ENCODE data around the gene B4GALT1.
A peak's percentile ranks its signal among the peaks of the same experiment; 100 is the strongest.

Gene B4GALT1

DNA sequence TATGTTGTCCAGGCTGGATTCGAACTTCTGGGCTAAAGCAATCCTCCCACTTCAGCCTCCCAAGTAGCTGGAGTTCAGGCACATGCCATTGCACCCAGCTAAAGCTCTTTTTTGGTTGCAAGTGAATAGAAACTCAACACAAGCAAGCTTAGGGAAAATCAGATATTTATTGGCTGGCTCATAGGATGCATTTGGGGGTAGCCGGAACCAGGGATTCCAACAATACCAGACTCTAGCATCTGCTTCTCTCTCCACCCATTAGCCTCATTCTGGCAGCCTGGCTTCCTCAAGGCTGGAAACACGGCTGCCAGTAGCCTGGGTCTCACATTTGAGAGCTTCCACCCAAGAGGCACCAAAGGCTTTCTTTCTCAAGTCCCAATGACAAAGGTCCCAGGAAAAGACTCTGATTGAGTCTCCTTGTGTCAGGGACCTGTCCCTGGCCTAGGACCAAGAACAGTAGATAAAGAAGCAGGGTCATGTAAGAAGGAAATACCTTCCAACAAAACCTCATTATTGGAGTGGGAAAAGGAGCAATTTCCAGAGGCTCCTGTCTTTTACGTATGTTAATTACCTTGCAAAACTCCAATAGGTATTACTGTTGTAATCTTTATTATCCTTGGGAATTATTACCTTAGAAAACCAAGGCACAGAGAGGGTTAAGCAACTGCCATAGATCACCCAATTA, 23.0 kb upstream of the B4GALT1 start:
- ATAC-seq (replicated peaks), result no peak
- no peaks in the 10 kb centered on the region for H3K36me3 Mint-ChIP-seq

DNA sequence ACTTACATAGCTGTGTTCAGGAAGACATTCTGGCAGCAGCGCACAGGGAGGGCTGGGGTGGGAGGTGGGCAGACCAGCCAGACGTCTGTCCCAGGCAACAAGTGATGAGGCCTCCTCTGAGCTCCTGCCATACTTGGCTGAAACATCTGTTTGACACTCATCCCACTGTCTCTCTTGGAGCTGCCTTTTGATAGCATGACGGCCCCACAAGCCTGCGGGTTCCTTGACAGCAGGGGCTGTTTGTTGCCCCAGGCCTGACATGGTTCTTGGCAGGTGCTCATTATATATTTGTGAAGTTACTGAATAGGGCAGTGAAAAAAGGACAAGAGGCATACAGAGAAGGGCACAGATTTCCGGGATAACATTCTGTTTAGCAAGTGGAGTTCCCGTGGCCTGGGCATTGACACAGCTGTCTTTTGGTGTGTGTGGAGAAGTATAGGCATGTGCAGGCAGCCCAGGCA, 22.2 kb upstream of the B4GALT1 start:
- no peak overlapping the region for H3K4me3 Mint-ChIP-seq
- no peaks in the 10 kb centered on the region for H3K36me3 Mint-ChIP-seq
- H3K9me3 Mint-ChIP-seq, result no peaks in the 10 kb centered on the region
- H3K27ac Mint-ChIP-seq, result no peak overlapping the region
- H3K4me1 Mint-ChIP-seq, result peaks cover 20 to 21% of the 10 kb centered on the region in 2 donors
- peaks cover 0 to 3% of the 10 kb centered on the region in 2 donors for H3K27me3 Mint-ChIP-seq
- no peak for DNase-seq
- no peak for ATAC-seq (replicated peaks)

More for the DNA sequence above, 23.0 kb upstream of the B4GALT1 start:
- H3K4me1 Mint-ChIP-seq, result peaks cover 17 to 18% of the 10 kb centered on the region in 2 donors
- H3K27me3 Mint-ChIP-seq, result peaks cover 0 to 3% of the 10 kb centered on the region in 2 donors
- no peaks in the 10 kb centered on the region for H3K9me3 Mint-ChIP-seq
- DNase-seq, result no peak
- H3K4me3 Mint-ChIP-seq, result no peak overlapping the region
- H3K27ac Mint-ChIP-seq, result no peak overlapping the region

DNA sequence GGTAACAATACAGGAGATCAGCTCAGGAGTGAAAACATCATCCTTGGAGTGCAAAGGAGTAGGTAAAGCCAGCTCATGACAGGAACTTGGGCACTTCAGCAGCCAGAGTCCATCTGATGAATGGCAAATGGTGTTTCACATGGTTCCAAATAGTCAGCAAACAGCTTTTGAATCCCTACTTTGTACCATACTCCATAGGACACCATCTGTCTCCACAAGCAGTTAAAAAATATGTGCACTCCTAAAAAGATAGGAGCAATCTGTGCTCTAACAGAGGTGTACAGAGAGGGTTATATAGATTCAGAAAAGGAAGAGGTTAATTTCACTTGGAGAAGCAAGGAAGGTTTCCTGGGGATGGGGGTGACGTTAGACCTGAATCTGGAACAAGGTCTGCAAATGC, 21.6 kb upstream of the B4GALT1 start:
- Mint-ChIP-seq H3K36me3 (no peaks in the 10 kb centered on the region), H3K27ac (no peak overlapping the region), H3K27me3 (peaks cover 0 to 3% of the 10 kb centered on the region in 2 donors), H3K9me3 (no peaks in the 10 kb centered on the region), H3K4me3 (no peak overlapping the region), H3K4me1 (peaks cover 20 to 21% of the 10 kb centered on the region in 2 donors)
- DNase-seq (no peak), ATAC-seq (replicated peaks) (no peak)

DNA sequence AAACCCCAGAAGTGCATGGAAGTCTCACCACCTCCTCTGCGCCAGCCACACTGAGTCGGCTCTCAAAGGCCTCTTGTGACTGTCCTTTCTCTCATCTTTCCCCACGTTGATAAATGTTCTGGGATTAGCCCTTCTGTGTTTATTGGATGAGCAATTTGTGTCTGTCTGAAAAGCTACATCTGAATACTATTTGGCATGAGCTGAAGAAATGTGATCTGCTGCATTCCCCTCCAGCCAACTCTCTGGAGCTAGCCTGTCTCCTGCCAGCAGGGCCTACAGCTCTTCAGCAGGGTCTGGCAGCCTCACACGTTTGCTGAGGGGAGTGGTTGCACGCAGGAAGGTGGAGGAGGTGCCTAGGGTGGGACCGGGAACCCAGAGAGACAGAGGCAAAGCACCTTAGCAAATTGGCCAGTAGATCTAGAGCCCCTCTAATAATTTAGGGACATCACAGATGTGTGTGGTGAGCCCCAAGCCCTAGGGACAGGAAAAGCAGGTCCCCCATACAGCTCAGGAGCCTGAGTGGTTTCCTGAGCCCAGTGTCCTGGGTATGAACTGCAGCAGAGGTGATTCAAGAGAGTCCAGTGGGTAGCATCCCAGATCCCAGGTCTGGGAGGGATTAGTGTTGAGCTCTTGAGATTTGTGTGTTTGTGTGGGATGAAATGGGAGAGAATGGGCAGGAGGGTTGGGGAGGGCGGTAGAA, 20.5 kb upstream of the B4GALT1 start:
- peaks cover 0 to 3% of the 10 kb centered on the region in 2 donors for H3K27me3 Mint-ChIP-seq
- DNase-seq (no peak), ATAC-seq (replicated peaks) (no peak)
- H3K9me3 Mint-ChIP-seq, result no peaks in the 10 kb centered on the region
- H3K4me1 Mint-ChIP-seq, result peaks cover 20 to 21% of the 10 kb centered on the region in 2 donors
- H3K4me3 Mint-ChIP-seq, result no peak overlapping the region
- H3K36me3 Mint-ChIP-seq, result no peaks in the 10 kb centered on the region
- peak overlapping the region; percentile 72 for H3K27ac Mint-ChIP-seq

DNA sequence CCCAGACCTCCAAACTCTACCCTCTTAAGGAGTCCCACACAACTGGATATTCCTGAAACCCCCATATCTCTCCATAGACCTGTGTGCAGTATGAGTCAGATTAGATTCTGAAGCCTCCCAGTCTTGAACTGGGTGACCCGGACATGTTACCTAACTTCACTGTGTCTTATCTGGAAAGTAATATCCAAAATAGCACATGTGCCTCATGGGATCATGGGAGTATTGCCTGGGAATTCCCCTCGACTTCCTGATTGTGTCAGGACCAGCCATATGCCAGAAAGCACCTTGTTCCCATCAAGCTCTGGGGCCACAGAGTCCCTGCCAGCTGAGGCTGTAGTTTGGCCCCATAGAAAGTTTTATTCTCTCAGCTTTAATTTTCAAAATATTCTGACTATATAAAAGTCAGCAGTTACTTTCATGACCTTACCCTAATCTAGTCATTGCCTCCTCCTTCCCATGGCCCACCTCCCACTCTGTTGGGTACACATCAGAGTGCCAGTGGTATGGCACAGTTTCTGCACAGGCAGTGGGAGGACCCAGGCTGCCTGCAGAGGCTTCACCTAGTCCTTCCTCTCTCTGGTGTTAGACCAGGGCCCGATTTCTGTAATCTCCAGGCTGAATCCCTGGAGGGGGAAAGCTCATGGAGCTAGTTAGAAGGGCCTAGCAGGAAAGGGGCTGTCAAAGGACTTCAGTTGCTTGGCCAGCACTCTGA, 19.5 kb upstream of the B4GALT1 start:
- ATAC-seq (replicated peaks) (peak; percentile 46 to 49), DNase-seq (no peak)
- Mint-ChIP-seq H3K4me3 (no peak overlapping the region), H3K27me3 (peaks cover 3 to 5% of the 10 kb centered on the region in 2 donors), H3K4me1 (peaks cover 19 to 21% of the 10 kb centered on the region in 2 donors), H3K36me3 (no peaks in the 10 kb centered on the region), H3K9me3 (no peaks in the 10 kb centered on the region), H3K27ac (no peak overlapping the region)

DNA sequence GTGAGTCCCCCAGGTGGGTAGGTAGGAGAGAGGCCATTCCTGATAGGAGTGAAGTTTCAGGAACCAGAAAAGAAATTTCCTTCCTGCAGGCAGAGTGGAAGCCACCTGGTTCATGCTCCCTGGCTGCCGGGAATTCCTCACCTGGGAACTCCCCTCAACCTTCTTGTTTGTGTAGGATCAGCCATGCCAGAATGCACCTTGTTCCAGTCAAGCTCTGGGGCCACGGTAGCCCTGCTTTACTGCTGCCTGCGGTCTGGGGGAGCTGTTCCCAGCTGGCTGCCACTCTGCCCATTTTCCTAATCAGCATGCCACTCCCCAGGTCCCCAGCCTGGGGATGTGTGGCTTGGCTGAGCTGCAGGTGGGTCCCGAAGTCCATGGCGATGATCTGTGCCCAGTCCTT, 18.7 kb upstream of the B4GALT1 start:
- DNase-seq, result no peak
- peaks cover 17 to 21% of the 10 kb centered on the region in 2 donors for H3K4me1 Mint-ChIP-seq
- no peaks in the 10 kb centered on the region for H3K9me3 Mint-ChIP-seq
- no peak overlapping the region for H3K4me3 Mint-ChIP-seq
- H3K36me3 Mint-ChIP-seq, result no peaks in the 10 kb centered on the region
- ATAC-seq (replicated peaks), result no peak
- H3K27ac Mint-ChIP-seq, result no peak overlapping the region
- peaks cover 3 to 5% of the 10 kb centered on the region in 2 donors for H3K27me3 Mint-ChIP-seq

DNA sequence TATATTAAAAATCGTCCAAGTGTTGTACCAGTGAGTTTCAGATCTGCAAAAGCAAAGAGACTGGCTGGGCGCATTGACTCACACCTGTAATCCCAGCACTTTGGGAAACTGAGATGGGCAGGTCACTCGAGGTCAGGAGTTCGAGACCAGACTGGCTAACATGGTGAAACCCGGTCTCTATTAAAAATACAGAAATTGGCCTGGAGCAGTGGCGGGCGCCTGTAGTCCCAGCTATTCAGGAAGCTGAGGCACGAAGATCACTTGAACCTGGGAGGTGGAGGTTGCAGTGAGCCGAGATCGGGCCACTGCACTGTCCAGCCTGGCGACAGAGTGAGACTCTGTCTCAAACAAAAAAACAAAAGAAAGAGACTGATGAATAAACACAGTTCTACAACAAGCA, 18.3 kb upstream of the B4GALT1 start:
- H3K27ac Mint-ChIP-seq, result no peak overlapping the region
- no peaks in the 10 kb centered on the region for H3K36me3 Mint-ChIP-seq
- H3K4me1 Mint-ChIP-seq, result peaks cover 17 to 21% of the 10 kb centered on the region in 2 donors
- H3K27me3 Mint-ChIP-seq, result peaks cover 3 to 5% of the 10 kb centered on the region in 2 donors
- DNase-seq (no peak), ATAC-seq (replicated peaks) (no peak)
- H3K4me3 Mint-ChIP-seq, result no peak overlapping the region
- no peaks in the 10 kb centered on the region for H3K9me3 Mint-ChIP-seq

DNA sequence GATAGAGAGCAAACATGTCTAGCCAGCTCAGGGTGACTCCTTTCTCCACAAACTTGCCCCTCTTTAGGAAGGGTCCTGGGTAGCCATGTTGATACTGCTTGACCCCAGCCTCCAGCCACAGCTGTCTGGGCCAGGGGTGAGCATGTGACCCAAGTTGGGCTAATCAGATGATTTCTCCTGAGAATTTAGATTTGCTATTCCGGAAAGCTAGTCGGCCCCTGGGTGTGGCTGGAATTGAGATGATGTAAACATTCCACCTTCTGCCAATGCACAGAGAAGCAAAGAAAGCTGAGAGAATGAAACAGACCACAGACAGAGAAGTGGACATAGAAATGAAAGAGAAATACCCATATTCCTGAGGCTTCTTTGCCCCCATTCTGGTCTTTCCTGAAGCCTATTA, 17.8 kb upstream of the B4GALT1 start:
- no peak overlapping the region for H3K4me3 Mint-ChIP-seq
- no peak overlapping the region for H3K27ac Mint-ChIP-seq
- peaks cover 3 to 5% of the 10 kb centered on the region in 2 donors for H3K27me3 Mint-ChIP-seq
- DNase-seq (no peak), ATAC-seq (replicated peaks) (no peak)
- H3K9me3 Mint-ChIP-seq, result no peaks in the 10 kb centered on the region
- H3K4me1 Mint-ChIP-seq, result peaks cover 17 to 21% of the 10 kb centered on the region in 2 donors
- no peaks in the 10 kb centered on the region for H3K36me3 Mint-ChIP-seq

DNA sequence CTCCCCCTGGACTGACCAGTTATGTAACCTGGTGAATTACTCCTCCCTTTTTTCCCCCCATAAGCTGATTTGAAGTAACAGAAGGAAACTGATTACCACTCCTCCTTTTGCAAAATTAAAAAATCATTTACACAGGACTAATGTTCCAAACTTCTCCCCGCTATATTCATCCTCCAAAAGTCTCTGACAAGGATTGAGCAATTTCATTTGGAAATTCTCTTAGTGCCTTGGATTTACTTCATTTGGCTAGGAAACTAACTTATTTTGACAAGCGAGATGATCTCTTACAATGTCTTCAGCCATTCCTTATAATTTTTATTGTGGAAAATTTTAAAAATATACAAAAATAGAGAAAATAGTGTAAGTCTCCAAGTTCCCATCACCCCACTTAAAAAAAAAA, 15.4 kb upstream of the B4GALT1 start:
- no peak for DNase-seq
- H3K36me3 Mint-ChIP-seq, result no peaks in the 10 kb centered on the region
- no peak for ATAC-seq (replicated peaks)
- no peak overlapping the region for H3K4me3 Mint-ChIP-seq
- H3K9me3 Mint-ChIP-seq, result no peaks in the 10 kb centered on the region
- peaks cover 3 to 5% of the 10 kb centered on the region in 2 donors for H3K27me3 Mint-ChIP-seq
- peaks cover 20 to 32% of the 10 kb centered on the region in 2 donors for H3K4me1 Mint-ChIP-seq
- H3K27ac Mint-ChIP-seq, result no peak overlapping the region

DNA sequence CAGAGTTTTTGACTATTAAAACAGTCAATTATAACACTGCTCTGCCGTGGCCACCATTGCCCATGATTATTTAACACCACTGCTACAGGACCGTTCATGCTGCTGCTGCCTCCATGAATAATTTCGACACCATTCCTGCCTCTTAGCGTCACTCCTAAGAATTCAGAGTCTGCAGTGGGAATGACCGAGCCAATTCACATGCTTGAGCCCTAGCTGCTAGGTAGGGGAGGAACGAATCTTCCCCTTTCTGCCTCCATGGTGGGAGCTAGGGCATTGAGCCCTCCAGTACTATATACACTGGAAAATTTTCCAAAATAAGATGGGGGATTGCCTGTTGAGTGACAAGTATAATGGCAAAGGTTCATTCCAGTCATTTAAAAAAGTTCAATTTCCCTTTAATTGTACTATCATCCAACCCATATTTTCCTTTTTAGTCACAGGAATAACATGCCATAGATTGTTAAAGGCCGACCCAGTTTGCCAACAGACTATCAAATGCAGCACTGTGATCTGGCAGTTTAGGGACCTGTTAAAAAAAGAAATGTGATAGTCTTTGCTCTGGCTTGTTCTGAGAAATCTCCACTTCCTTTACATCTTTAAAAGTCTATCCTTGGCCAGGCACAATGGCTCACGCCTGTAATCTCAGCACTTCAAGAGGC, 13.5 kb upstream of the B4GALT1 start:
- Mint-ChIP-seq H3K36me3 (no peaks in the 10 kb centered on the region), H3K4me1 (peaks cover 14 to 24% of the 10 kb centered on the region in 2 donors), H3K27ac (no peak overlapping the region), H3K4me3 (no peak overlapping the region), H3K27me3 (peaks cover 3 to 5% of the 10 kb centered on the region in 2 donors), H3K9me3 (no peaks in the 10 kb centered on the region)
- DNase-seq (no peak), ATAC-seq (replicated peaks) (no peak)

DNA sequence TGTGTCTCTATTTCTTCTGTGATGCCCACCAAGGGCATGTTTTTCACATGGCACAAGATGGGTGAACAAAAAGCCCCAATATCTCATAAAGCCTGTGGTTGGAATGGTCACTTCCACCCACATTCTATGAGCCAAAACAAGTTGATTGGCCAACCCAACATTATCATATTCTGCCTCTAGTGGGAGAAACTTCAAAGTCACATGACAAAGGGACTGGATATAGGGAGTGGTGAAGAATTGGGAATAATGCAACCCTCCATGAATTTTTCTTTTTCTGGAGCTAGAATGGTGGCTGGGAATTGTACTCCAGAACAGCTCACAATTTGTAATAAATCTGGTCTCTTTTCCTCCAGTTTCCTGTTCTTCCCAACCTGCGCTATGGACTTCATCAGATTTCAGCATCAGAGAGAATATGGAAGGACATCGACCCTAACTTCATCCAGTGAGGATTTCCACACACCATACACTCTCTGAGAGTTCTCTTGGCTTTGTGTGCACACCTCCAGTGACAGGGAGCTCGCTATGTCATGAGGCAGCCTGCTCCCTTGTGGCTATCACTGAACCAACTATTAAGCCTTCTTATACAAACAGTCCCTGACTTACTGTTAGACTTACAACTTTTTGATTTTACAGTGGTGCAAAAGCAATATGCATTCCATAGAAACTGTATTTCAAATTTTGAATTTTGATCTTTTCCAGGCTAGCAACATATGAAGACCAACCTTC, 12.0 kb upstream of the B4GALT1 start:
- H3K9me3 Mint-ChIP-seq, result no peaks in the 10 kb centered on the region
- DNase-seq (no peak), ATAC-seq (replicated peaks) (no peak)
- H3K4me1 Mint-ChIP-seq, result peaks cover 8 to 15% of the 10 kb centered on the region in 2 donors
- H3K36me3 Mint-ChIP-seq, result no peaks in the 10 kb centered on the region
- H3K27me3 Mint-ChIP-seq, result peaks cover 0 to 5% of the 10 kb centered on the region in 2 donors
- H3K27ac Mint-ChIP-seq, result peak overlapping the region; percentile 51
- no peak overlapping the region for H3K4me3 Mint-ChIP-seq

DNA sequence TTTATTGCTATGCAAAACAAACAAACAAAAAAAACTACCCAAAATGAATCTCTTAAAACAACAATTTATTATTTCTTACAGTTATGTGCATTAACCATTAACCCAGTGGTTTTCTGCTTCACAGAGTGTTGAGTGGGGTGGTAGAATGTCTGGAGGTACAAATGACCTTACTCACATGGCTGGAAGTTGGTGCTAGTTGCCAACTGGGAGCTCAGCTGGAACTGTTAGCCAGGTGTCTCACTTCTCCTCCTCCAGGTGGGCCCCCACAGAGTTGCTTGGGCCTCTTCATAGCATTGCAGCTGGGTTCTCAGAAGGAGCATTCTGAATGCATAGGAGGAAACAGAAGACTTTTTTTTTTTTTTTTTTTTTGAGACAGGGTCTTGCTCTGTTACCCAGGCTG, 10.5 kb upstream of the B4GALT1 start:
- DNase-seq (no peak), ATAC-seq (replicated peaks) (peak; percentile 72 to 77)
- Mint-ChIP-seq H3K27me3 (peaks cover 0 to 5% of the 10 kb centered on the region in 2 donors), H3K4me3 (no peak overlapping the region), H3K9me3 (no peaks in the 10 kb centered on the region), H3K27ac (no peak overlapping the region), H3K36me3 (no peaks in the 10 kb centered on the region), H3K4me1 (peaks cover 8 to 15% of the 10 kb centered on the region in 2 donors)

DNA sequence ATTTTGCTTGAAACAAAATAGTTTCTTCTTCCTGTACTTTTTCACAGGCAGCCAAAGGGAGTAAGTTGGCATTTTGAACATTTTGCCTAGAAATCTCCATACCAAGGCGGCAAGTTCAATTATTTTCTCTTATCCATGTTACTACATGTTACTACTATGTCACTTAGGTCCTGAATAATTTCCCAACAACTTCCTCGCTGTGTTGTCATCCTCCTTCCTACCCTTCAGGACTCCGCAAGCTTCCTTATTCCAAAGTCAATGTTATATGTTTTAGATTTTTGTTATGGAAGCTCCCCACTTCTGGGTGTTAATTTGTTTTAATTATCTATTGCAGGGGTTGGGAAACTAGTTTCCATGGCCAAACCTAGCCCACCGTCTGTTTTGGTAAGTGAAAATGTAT, 9.9 kb upstream of the B4GALT1 start:
- Mint-ChIP-seq H3K9me3 (no peaks in the 10 kb centered on the region), H3K27me3 (peaks cover 0 to 2% of the 10 kb centered on the region in 2 donors), H3K36me3 (no peaks in the 10 kb centered on the region), H3K4me3 (no peak overlapping the region), H3K27ac (peak overlapping the region; percentile 31), H3K4me1 (peaks cover 12 to 21% of the 10 kb centered on the region in 2 donors)
- ATAC-seq (replicated peaks) (no peak), DNase-seq (no peak)
